WTC11 (cell line): Measurements from ENCODE around the gene ERMAP. TPM values are rescaled to one million over a fixed set of nuclear protein-coding genes. Genes with fewer than 3 reads are reported as not detected.

ENCODE experiments used
- ATAC-seq: fragments of 200-7000 bp; cut with Tn5 transposase; 2 replicates; pipeline ENCODE4 v1.10.0; 2021; ENCODE audit warnings: mild to moderate bottlenecking, moderate library complexity
- CTCF ChIA-PET: fragments of 300-600 bp; sonication (Branson Sonifier 250); formaldehyde crosslinking; loops from one replicate; lab custom pipeline; 2021; ENCODE audit warnings: antibody characterized with exemption; lab: Charles Lee
- POLR2A ChIA-PET: fragments of 350-600 bp; sonication (Branson Sonifier 250); formaldehyde crosslinking; loops from one replicate; lab custom pipeline; 2021; ENCODE audit warnings: antibody characterized with exemption; lab: Charles Lee
- DNase-seq: peaks from one replicate; pipeline ENCODE4 v3.0.0; 2021; ENCODE audit warnings: low spot score
- H3K27ac Mint-ChIP-seq: 2 replicates; pipeline ENCODE4 v1.8.0; 2021; ENCODE audit warnings: mixed read lengths
- H3K27me3 Mint-ChIP-seq: 2 replicates; pipeline ENCODE4 v1.8.0; 2021; ENCODE audit warnings: low read depth, mild to moderate bottlenecking, moderate library complexity, mixed read lengths
- H3K36me3 Mint-ChIP-seq: 2 replicates; pipeline ENCODE4 v1.8.0; 2021; ENCODE audit warnings: mixed read lengths
- H3K4me1 Mint-ChIP-seq: 2 replicates; pipeline ENCODE4 v1.8.0; 2022; ENCODE audit warnings: mixed read lengths
- H3K4me3 Mint-ChIP-seq: 2 replicates; pipeline ENCODE4 v1.8.0; 2021; ENCODE audit warnings: mild to moderate bottlenecking, moderate library complexity, mixed read lengths
- H3K9me3 Mint-ChIP-seq: 2 replicates; pipeline ENCODE4 v1.8.0; 2021; ENCODE audit warnings: mixed read lengths
- CBFB ChIP-seq: sonication (generic); formaldehyde crosslinking; IDR thresholded peaks from 2 replicates; pipeline ENCODE4 v1.8.1; 2022; ENCODE audit warnings: mild to moderate bottlenecking, low read depth, missing genetic modification reagents
- GABPB1 ChIP-seq: sonication (generic); formaldehyde crosslinking; IDR thresholded peaks from 2 replicates; pipeline ENCODE4 v1.8.1; 2023; ENCODE audit warnings: mild to moderate bottlenecking, missing genetic modification reagents
- IRF2 ChIP-seq: sonication (generic); formaldehyde crosslinking; IDR thresholded peaks from 2 replicates; pipeline ENCODE4 v1.8.0; 2022; ENCODE audit warnings: low read depth, missing genetic modification reagents, borderline replicate concordance
- MXD4 ChIP-seq: fragments of 250-450 bp; sonication (Bioruptor Pico); IDR thresholded peaks from 2 replicates; pipeline ENCODE4 v1.8.0; 2021; ENCODE audit warnings: mild to moderate bottlenecking, moderate library complexity, borderline replicate concordance
- NFATC4 ChIP-seq: fragments of 250-450 bp; sonication (Bioruptor Pico); IDR thresholded peaks from 2 replicates; pipeline ENCODE4 v1.9.0; 2021; ENCODE audit warnings: mild to moderate bottlenecking
- SP1 ChIP-seq: sonication (generic); formaldehyde crosslinking; conservative IDR thresholded peaks from 2 replicates; pipeline ENCODE4 v1.8.1; 2022; ENCODE audit warnings: missing genetic modification reagents
- ZNF232 ChIP-seq: sonication (generic); formaldehyde crosslinking; IDR thresholded peaks from 2 replicates; pipeline ENCODE4 v1.8.0; 2022; ENCODE audit warnings: mild to moderate bottlenecking, missing genetic modification reagents
- total RNA-seq: library from RNA; stranded (reverse); gene quantifications from 3 replicates; pipeline ENCODE4 v1.2.3, GENCODE V29; 2021
- TF ChIP-seq, protein P1 (sequence below): sonication (generic); formaldehyde crosslinking; IDR thresholded peaks from 2 replicates; pipeline ENCODE4 v1.8.1; 2022; ENCODE audit warnings: low read depth, missing genetic modification reagents, borderline replicate concordance
- TF ChIP-seq, protein P2 (sequence below): sonication (generic); formaldehyde crosslinking; IDR thresholded peaks from 2 replicates; pipeline ENCODE4 v1.8.0; 2023; ENCODE audit warnings: mild to moderate bottlenecking, missing genetic modification reagents
- TF ChIP-seq, protein P3 (sequence below): sonication (generic); formaldehyde crosslinking; IDR thresholded peaks from 2 replicates; pipeline ENCODE4 v1.8.1; 2023; ENCODE audit warnings: mild to moderate bottlenecking, missing genetic modification reagents
- TF ChIP-seq, protein P4 (sequence below): fragments of 200-600 bp; IDR thresholded peaks from 2 replicates; pipeline ENCODE4 v1.8.0; 2022; ENCODE audit warnings: antibody characterized with exemption
- TF ChIP-seq, protein P5 (sequence below): fragments of 250-450 bp; sonication (Bioruptor Pico); IDR thresholded peaks from 2 replicates; pipeline ENCODE4 v1.9.0; 2021; ENCODE audit warnings: moderate library complexity, mild to moderate bottlenecking, inconsistent platforms, borderline replicate concordance
- TF ChIP-seq, protein P6 (sequence below): sonication (generic); formaldehyde crosslinking; conservative IDR thresholded peaks from 2 replicates; pipeline ENCODE4 v1.8.1; 2023; ENCODE audit warnings: mild to moderate bottlenecking, low read depth, missing genetic modification reagents, moderate library complexity
- TF ChIP-seq, protein P7 (sequence below): sonication (generic); formaldehyde crosslinking; IDR thresholded peaks from 2 replicates; pipeline ENCODE4 v1.8.0; 2022; ENCODE audit warnings: mild to moderate bottlenecking, missing genetic modification reagents
- TF ChIP-seq, protein P8 (sequence below): sonication (generic); formaldehyde crosslinking; IDR thresholded peaks from 2 replicates; pipeline ENCODE4 v1.8.0; 2023; ENCODE audit warnings: missing genetic modification reagents, mild to moderate bottlenecking, borderline replicate concordance
- TF ChIP-seq, protein P9 (sequence below): sonication (generic); formaldehyde crosslinking; conservative IDR thresholded peaks from 2 replicates; pipeline ENCODE4 v1.8.1; 2022; ENCODE audit warnings: mild to moderate bottlenecking, missing genetic modification reagents

Gene ERMAP
- total RNA-seq, 1 experiment from 2014 or later: 2.6 TPM

DNA sequence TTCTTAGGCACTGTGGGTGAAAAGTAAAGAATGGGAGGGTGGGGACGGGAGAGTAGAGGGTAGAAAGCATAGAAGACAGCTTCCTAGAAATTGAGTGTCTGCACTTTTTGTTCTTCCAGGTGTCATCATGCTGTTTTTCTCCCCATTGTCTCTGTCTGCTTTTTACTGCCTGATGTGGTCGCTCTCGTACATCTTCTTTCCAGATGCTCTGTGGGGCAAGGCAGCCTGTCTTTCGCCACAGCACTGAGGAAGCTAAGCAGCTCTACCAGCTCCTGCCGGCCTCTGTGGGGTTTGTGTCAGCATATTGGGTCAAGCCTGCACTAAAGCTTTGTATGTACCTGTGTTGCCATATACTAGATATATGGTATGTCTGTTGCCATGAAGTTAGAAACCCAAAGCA, 18.9 kb upstream of the ERMAP start:
- no peaks in the 10 kb centered on the region for H3K4me1 Mint-ChIP-seq
- no peak for ATAC-seq
- peaks cover 6% of the 10 kb centered on the region for H3K9me3 Mint-ChIP-seq
- H3K27me3 Mint-ChIP-seq: no peaks in the 10 kb centered on the region; the same call in none of the 2 replicates
- H3K4me3 Mint-ChIP-seq: no peak overlapping the region
- TF ChIP-seq, protein P1, sequence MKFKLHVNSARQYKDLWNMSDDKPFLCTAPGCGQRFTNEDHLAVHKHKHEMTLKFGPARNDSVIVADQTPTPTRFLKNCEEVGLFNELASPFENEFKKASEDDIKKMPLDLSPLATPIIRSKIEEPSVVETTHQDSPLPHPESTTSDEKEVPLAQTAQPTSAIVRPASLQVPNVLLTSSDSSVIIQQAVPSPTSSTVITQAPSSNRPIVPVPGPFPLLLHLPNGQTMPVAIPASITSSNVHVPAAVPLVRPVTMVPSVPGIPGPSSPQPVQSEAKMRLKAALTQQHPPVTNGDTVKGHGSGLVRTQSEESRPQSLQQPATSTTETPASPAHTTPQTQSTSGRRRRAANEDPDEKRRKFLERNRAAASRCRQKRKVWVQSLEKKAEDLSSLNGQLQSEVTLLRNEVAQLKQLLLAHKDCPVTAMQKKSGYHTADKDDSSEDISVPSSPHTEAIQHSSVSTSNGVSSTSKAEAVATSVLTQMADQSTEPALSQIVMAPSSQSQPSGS (CRISPR knock-in tag): no peak
- TF ChIP-seq, protein P2, sequence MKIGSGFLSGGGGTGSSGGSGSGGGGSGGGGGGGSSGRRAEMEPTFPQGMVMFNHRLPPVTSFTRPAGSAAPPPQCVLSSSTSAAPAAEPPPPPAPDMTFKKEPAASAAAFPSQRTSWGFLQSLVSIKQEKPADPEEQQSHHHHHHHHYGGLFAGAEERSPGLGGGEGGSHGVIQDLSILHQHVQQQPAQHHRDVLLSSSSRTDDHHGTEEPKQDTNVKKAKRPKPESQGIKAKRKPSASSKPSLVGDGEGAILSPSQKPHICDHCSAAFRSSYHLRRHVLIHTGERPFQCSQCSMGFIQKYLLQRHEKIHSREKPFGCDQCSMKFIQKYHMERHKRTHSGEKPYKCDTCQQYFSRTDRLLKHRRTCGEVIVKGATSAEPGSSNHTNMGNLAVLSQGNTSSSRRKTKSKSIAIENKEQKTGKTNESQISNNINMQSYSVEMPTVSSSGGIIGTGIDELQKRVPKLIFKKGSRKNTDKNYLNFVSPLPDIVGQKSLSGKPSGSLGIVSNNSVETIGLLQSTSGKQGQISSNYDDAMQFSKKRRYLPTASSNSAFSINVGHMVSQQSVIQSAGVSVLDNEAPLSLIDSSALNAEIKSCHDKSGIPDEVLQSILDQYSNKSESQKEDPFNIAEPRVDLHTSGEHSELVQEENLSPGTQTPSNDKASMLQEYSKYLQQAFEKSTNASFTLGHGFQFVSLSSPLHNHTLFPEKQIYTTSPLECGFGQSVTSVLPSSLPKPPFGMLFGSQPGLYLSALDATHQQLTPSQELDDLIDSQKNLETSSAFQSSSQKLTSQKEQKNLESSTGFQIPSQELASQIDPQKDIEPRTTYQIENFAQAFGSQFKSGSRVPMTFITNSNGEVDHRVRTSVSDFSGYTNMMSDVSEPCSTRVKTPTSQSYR: no peak
- no peak for TF ChIP-seq IRF2 (CRISPR knock-in tag)
- TF ChIP-seq, protein P3, sequence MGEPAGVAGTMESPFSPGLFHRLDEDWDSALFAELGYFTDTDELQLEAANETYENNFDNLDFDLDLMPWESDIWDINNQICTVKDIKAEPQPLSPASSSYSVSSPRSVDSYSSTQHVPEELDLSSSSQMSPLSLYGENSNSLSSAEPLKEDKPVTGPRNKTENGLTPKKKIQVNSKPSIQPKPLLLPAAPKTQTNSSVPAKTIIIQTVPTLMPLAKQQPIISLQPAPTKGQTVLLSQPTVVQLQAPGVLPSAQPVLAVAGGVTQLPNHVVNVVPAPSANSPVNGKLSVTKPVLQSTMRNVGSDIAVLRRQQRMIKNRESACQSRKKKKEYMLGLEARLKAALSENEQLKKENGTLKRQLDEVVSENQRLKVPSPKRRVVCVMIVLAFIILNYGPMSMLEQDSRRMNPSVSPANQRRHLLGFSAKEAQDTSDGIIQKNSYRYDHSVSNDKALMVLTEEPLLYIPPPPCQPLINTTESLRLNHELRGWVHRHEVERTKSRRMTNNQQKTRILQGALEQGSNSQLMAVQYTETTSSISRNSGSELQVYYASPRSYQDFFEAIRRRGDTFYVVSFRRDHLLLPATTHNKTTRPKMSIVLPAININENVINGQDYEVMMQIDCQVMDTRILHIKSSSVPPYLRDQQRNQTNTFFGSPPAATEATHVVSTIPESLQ (CRISPR knock-in tag): no peak
- TF ChIP-seq, protein P4, sequence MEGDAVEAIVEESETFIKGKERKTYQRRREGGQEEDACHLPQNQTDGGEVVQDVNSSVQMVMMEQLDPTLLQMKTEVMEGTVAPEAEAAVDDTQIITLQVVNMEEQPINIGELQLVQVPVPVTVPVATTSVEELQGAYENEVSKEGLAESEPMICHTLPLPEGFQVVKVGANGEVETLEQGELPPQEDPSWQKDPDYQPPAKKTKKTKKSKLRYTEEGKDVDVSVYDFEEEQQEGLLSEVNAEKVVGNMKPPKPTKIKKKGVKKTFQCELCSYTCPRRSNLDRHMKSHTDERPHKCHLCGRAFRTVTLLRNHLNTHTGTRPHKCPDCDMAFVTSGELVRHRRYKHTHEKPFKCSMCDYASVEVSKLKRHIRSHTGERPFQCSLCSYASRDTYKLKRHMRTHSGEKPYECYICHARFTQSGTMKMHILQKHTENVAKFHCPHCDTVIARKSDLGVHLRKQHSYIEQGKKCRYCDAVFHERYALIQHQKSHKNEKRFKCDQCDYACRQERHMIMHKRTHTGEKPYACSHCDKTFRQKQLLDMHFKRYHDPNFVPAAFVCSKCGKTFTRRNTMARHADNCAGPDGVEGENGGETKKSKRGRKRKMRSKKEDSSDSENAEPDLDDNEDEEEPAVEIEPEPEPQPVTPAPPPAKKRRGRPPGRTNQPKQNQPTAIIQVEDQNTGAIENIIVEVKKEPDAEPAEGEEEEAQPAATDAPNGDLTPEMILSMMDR: no peak
- TF ChIP-seq ZNF232 (CRISPR knock-in tag): no peak
- TF ChIP-seq, protein P5, sequence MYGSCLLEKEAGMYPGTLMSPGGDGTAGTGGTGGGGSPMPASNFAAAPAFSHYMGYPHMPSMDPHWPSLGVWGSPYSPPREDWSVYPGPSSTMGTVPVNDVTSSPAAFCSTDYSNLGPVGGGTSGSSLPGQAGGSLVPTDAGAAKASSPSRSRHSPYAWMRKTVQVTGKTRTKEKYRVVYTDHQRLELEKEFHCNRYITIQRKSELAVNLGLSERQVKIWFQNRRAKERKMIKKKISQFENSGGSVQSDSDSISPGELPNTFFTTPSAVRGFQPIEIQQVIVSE (CRISPR knock-in tag): no peak
- TF ChIP-seq, protein P6, sequence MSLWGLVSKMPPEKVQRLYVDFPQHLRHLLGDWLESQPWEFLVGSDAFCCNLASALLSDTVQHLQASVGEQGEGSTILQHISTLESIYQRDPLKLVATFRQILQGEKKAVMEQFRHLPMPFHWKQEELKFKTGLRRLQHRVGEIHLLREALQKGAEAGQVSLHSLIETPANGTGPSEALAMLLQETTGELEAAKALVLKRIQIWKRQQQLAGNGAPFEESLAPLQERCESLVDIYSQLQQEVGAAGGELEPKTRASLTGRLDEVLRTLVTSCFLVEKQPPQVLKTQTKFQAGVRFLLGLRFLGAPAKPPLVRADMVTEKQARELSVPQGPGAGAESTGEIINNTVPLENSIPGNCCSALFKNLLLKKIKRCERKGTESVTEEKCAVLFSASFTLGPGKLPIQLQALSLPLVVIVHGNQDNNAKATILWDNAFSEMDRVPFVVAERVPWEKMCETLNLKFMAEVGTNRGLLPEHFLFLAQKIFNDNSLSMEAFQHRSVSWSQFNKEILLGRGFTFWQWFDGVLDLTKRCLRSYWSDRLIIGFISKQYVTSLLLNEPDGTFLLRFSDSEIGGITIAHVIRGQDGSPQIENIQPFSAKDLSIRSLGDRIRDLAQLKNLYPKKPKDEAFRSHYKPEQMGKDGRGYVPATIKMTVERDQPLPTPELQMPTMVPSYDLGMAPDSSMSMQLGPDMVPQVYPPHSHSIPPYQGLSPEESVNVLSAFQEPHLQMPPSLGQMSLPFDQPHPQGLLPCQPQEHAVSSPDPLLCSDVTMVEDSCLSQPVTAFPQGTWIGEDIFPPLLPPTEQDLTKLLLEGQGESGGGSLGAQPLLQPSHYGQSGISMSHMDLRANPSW (CRISPR knock-in tag): no peak
- TF ChIP-seq MXD4: no peak
- no peak for TF ChIP-seq SP1
- TF ChIP-seq, protein P7, sequence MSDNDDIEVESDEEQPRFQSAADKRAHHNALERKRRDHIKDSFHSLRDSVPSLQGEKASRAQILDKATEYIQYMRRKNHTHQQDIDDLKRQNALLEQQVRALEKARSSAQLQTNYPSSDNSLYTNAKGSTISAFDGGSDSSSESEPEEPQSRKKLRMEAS (CRISPR knock-in tag): no peak
- TF ChIP-seq GABPB1 (CRISPR knock-in tag): no peak
- TF ChIP-seq CBFB (CRISPR knock-in tag): no peak
- TF ChIP-seq, protein P8, sequence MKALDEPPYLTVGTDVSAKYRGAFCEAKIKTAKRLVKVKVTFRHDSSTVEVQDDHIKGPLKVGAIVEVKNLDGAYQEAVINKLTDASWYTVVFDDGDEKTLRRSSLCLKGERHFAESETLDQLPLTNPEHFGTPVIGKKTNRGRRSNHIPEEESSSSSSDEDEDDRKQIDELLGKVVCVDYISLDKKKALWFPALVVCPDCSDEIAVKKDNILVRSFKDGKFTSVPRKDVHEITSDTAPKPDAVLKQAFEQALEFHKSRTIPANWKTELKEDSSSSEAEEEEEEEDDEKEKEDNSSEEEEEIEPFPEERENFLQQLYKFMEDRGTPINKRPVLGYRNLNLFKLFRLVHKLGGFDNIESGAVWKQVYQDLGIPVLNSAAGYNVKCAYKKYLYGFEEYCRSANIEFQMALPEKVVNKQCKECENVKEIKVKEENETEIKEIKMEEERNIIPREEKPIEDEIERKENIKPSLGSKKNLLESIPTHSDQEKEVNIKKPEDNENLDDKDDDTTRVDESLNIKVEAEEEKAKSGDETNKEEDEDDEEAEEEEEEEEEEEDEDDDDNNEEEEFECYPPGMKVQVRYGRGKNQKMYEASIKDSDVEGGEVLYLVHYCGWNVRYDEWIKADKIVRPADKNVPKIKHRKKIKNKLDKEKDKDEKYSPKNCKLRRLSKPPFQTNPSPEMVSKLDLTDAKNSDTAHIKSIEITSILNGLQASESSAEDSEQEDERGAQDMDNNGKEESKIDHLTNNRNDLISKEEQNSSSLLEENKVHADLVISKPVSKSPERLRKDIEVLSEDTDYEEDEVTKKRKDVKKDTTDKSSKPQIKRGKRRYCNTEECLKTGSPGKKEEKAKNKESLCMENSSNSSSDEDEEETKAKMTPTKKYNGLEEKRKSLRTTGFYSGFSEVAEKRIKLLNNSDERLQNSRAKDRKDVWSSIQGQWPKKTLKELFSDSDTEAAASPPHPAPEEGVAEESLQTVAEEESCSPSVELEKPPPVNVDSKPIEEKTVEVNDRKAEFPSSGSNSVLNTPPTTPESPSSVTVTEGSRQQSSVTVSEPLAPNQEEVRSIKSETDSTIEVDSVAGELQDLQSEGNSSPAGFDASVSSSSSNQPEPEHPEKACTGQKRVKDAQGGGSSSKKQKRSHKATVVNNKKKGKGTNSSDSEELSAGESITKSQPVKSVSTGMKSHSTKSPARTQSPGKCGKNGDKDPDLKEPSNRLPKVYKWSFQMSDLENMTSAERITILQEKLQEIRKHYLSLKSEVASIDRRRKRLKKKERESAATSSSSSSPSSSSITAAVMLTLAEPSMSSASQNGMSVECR (CRISPR knock-in tag): no peak
- no peak for TF ChIP-seq NFATC4 (CRISPR knock-in tag)
- TF ChIP-seq, protein P9, sequence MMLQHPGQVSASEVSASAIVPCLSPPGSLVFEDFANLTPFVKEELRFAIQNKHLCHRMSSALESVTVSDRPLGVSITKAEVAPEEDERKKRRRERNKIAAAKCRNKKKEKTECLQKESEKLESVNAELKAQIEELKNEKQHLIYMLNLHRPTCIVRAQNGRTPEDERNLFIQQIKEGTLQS: no peak
- ChIA-PET POLR2A (no interaction called here), CTCF (interaction anchor here (0.5 to 1.0 kb wide), 2 partner anchors 10 to 82 kb away, joined by 3 to 4 read pairs; no protein-coding TSS in a partner anchor)
- DNase-seq: no peak
- H3K27ac Mint-ChIP-seq: no peak overlapping the region
- no peaks in the 10 kb centered on the region for H3K36me3 Mint-ChIP-seq
